HG03439 (cell line): Measurements from ENCODE around the gene MIOX.

ENCODE experiments used
- ATAC-seq: cut with Tn5 transposase; IDR thresholded peaks from one replicate; pipeline ENCODE4 v1.9.1; 2021; ENCODE audit warnings: mild to moderate bottlenecking, moderate library complexity; ENCODE audit not compliant: unreplicated experiment

The MIOX gene

GRCh38 chr22:50454556-50455075 lies 32.0 kb upstream of the MIOX start:
- ATAC-seq = no peak

- no peak for ATAC-seq
These were observed 31.5 kb upstream of the MIOX start for GRCh38 chr22:50455201-50455600.

DNA sequence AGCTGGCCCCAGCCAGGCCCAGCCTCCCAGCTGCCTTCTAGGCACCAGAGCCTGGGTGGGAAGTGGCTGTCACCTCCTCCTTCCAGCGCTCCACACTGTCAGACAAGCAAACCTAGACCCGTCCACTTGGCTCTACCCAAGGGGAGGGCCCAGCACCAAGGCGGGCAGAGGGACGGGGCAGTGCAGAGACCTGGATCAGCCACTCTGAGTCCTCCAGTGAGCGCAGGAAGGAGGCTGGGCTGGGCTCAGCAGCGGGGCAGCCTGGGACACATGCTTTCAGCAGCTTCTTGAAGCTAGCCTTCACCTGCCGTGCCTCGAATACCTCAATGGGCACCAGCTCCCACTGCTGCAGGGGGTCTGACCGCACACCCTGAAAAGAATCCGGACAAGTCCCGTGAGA lies 30.6 kb upstream of the MIOX start:
- no peak for ATAC-seq

DNA sequence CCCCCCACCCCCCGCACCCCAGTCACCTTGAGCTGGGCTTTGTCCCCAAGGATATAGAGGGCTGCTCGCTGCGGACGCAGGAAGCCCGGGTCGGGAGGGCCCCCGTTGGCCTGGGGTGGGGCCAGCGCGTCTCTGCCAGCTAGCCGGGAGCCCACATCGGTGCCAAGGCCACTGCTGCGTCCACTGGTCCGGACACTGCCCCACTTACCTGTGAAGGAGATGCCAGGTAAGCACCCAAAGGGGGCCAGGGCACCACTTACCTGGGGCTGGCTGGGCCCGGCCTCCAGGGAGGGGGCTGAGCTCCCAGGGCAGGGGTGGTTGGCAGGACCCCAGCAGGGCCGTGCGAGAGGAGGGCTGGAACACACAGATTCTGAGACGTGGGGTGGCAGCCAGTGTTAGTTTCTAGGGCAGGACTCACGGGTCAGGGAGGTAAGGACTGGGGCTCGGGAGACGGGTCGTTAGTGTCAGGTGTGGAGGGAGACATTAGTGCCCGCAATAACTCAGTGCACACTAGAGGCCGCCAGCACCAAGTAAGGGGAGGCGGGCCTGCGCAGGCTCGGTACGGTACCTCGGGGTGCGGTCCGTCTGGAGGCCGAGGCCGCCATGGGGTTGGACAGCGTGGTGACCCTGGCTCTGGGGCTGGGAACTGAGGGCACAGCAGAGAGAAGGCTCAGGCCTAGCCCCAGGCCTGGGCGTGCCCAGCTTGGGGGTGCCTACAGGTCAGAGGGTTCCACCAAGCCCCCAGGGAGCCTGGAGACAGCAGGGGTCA lies 30.0 kb upstream of the MIOX start:
- ATAC-seq = no peak

GRCh38 chr22:50459016-50459415 lies 27.6 kb upstream of the MIOX start:
- no peak for ATAC-seq

DNA sequence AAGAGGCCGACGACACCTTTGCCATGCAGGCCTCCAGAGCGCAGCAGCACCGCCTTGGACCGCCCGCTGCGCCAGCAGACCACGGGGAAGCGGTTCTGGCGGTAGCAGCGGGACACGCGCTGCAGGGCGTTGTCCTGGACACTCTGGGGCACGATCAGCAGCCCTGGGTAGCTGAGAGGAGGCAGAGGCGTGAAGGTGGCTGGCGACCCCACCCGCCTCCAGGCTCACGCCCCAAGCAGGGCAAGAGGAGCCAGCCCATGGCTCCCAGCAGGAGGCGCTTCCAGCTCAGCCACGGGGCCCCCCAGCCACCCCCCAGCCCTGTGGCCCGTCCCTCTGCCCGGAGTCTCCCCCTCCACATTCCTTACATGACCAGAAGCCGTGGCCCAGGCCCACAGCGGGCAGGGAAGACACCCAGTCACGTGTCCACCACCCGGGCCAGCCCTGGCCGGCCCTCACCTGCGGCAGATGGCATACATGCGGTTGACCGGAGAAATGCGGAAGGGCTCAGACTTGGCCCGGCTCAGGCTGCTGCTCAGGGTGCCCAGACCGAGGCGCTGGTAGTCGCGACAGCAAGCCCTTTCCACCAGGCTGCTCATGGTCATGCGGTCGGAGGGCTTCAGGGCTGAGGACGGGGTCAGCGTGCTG lies 27.0 kb upstream of the MIOX start:
- ATAC-seq = no peak

- ATAC-seq = no peak
These were observed 25.7 kb upstream of the MIOX start for GRCh38 chr22:50460938-50461337.

- ATAC-seq = no peak
These were observed 25.1 kb upstream of the MIOX start for GRCh38 chr22:50461536-50461935.

GRCh38 chr22:50461979-50462540 lies 24.6 kb upstream of the MIOX start:
- ATAC-seq = no peak

DNA sequence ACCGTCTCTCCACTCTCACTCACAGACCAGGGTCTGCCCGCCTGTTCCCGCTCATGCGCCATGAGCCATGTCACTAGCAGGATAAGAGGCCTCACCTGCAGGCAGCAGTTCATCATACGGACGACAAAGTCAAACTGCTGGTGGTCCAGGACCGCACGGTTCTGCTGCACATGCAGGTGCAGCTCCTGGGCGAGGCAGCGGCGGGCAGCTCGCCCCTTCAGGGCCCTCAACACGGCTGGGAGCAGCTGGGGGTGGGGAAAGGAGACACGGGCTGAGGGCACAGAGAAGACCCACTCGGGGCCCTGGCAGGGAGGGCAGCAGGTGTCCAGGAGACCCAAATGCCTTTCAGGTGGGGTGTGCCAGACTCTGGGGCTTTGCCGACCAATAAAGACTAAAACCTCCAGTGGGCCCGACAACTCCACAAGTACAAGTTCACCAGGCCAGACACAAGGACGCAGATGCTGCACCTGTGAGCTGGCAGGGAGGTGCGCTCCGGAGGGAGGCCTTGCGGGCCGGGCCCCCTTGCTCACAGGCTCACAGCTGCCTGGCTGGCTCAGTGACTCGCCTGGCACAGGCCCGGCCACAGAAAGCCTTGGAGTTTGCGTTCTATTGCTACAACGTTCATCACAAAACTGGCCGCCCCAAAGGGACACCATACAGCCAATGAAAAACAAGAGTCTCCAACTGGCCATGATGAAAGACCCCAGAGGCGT lies 23.3 kb upstream of the MIOX start:
- ATAC-seq = no peak

- no peak for ATAC-seq
These were observed 22.2 kb upstream of the MIOX start for GRCh38 chr22:50464451-50464850.

DNA sequence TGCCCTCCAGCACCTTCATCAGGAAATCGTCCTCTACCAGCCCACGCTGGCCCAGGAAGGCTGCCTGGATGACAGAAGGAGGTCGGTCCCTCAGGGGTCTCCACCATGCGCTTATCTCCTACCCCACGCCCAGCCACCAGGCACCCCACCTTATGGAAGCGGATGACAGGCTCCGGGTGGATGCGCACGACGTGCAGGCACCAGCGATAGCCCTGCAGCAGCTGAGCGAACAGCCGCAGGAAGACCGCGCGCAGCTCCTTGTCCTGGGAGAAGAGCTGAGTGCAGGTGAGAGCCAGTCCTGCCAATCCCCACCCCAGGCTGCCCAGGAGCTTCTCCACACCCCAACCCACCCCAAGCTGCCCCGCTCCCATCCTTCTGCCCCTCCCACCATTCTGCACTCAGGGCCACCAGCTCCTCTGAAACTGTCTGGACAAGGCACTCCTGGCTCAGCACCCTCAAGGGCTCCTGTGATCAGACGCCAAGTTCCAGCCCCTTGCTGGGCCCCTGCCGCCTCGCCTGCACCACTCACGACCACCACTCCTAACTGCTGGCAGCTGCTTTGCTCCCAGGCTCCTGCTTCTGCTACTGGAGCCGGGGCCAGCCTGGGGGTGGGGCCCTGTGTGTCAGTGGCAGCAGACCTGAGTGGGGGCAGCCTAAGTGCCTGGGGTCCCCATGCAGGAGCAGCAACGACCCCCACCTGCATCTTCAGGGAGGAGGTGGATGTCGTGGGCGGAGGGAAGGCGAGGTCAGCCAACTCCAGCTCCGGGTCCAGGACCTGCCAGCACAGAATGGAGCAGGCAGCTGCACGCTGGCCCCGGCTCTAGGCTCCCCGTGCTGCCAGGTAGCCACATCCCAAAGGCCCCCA lies 21.4 kb upstream of the MIOX start:
- ATAC-seq = no peak

DNA sequence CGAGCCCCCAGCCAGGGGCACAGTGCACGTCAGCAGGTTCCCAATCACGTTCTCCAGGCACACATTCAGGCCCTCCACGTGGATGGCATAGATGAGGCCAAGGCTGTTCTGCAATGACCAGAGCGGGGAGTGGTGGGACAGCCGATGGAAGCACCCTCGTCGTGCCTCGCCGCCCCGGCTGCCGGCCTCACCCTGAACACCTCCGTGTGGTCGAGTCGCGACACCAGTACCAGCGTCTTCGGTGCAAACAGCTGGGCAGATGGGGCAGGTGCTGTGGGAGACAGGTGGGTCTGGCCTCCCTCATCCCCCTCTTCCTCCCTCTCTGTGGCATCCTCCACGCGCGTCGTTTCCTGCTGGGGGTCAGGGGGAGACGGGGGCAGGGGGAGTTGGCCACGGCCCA lies 19.3 kb upstream of the MIOX start:
- no peak for ATAC-seq

GRCh38 chr22:50467773-50468440 lies 18.8 kb upstream of the MIOX start:
- no peak for ATAC-seq

- no peak for ATAC-seq
These were observed 18.0 kb upstream of the MIOX start for GRCh38 chr22:50468626-50469025.

DNA sequence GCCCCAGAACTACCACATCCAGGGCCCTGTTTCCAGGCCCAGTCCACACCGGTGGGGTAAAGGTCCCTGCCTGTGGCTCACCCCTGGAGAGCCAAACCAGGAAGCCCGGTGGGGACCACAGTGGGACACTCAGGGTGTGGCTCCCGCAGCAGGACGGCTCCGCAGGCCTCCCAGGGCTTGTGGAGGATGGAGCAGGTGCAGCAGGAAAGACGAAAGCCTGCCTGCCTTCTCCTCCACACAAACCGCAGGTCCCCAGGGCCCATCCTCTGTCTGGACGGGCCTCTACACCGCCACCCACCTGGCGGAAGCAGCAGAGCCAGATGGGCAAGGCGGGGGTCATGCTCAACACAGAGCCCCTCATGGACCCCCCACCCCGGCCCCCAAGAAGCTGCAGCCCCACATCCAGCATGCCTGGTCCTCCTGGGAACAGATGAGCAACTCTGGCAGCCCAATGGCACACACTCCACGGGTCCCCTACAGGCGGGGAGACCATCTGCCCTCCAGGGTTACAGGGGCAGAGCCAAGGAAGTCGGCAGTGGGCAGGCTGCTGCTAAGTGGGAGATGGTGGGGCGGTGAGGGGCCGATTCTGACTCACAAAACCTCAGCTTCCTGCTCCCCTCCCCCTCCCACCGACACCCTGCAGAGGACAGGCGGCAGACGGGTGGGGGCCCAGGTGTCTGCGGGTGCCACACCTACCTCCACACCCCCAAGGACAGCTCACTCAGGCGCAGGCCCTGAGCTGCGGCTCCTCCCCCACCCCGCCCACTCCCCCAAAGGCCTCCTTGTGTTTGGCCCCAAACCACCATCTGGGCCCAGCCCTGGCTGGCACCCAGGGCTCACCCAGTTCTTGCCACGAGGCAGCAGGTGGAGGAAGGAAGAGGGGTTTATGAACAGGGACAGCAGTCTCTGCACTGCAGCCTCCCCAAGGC lies 17.0 kb upstream of the MIOX start:
- peak; percentile 29 for ATAC-seq

DNA sequence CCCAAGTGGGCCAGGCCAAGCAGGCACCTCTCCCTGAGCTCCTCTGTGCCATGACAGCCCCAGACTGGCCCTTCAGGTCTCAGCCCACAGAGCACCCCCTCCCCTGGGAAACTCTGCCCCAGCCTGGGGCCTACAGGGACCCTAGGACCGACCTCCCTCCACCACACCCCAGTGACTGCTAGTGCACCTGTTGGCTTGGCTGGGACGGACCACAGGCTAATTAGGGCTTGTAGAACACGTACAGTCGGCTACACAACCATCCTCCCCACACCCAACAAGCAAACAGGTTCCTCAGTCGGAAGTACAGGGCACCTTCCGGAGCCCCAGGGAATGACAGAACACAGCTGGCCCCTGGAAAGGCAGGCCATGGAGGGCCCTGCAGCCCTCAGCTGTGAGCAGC lies 16.2 kb upstream of the MIOX start:
- ATAC-seq = no peak

GRCh38 chr22:50471197-50471847 lies 15.3 kb upstream of the MIOX start:
- no peak for ATAC-seq
